GM12873 (cell line): ENCODE measurements around the gene IKZF3.

Source experiments
- TF ChIP-seq, protein P1 (sequence below): IDR thresholded peaks from 2 replicates; pipeline ENCODE4 v1.5.1; 2012; ENCODE audit warnings: low read depth, mild to moderate bottlenecking, moderate library complexity, low read length, control low read depth; ENCODE audit not compliant: insufficient read depth; ENCODE audit errors: missing control alignments

The IKZF3 gene

DNA sequence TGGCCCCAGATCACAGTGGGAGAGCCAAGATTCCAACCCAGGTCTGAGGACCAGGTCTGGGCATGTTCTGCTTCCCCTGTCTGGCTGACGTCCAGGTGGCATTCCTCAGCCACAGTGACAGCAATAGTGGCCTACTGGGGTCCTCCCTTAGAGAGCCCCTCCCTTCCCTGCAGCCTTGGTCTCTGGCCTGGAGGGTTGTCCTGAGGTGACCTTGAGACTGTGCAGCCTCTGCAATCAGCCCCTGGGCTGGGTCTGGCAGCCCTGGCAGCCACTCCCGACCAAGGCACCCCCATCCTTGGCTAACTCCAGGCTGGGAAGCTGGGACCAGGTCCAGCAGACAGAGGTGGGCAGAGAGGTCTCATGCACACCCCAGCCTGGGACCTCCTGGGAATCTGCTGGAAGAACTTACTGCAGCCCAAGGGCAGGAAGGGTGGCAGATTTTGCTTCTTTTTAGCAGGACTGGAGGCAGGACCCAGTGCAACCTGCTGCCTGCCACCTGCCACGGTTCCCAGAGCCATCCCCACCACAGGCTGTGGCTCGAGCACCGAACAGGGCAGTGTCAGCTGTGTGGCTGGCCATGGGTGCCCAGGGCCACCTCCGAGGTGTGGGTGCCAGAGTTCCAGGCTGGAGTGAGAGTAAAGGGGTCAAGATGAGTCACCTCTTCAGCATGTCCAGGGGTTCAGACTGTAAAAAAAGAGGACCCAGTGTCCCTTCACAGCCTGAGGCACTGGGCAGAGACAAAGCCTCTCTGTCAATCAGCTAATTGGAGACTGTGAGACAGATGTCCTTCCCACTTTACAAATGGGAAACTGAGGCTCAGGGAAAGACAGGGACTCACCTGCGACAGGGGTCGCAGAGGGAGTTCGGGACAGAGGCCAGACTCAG, 113.7 kb downstream of the IKZF3 start:
- TF ChIP-seq, protein P1, sequence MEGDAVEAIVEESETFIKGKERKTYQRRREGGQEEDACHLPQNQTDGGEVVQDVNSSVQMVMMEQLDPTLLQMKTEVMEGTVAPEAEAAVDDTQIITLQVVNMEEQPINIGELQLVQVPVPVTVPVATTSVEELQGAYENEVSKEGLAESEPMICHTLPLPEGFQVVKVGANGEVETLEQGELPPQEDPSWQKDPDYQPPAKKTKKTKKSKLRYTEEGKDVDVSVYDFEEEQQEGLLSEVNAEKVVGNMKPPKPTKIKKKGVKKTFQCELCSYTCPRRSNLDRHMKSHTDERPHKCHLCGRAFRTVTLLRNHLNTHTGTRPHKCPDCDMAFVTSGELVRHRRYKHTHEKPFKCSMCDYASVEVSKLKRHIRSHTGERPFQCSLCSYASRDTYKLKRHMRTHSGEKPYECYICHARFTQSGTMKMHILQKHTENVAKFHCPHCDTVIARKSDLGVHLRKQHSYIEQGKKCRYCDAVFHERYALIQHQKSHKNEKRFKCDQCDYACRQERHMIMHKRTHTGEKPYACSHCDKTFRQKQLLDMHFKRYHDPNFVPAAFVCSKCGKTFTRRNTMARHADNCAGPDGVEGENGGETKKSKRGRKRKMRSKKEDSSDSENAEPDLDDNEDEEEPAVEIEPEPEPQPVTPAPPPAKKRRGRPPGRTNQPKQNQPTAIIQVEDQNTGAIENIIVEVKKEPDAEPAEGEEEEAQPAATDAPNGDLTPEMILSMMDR: no peak

DNA sequence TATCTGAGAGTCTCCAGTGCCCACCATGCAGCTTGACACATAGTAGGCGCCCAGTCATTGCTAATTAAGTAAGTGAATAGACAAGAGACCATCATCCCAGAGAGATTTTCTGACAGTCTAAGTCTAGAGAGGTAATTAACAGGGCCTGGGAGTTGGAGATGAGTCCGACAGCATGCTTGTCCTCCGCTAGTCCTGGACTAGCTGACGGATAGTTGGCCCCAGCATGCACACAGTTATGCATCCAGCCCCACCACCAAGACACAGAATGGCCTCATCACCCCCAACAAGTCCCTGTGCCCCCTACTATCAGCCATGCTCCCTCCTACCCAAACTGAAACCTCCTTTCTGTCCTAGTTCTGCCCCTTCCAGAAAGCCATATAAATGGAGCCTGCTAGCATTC, 116.4 kb downstream of the IKZF3 start:
- TF ChIP-seq, protein P1: no peak

DNA sequence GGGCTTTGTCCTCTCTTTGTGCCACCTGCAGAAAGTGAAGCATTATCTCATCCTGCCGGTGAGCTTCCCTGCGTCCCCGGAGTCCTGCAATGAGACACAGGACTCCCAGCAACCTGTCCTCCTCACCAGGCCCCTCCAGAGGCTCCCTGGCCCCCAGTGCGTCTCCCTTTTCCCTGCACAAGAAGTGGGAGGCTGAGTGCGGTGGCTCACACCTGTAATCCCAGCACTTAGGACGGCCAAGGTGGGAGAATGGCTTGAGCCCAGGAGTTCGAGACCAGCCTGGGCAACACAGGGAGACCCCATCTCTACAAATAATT, 118.0 kb downstream of the IKZF3 start:
- TF ChIP-seq, protein P1: no peak

DNA sequence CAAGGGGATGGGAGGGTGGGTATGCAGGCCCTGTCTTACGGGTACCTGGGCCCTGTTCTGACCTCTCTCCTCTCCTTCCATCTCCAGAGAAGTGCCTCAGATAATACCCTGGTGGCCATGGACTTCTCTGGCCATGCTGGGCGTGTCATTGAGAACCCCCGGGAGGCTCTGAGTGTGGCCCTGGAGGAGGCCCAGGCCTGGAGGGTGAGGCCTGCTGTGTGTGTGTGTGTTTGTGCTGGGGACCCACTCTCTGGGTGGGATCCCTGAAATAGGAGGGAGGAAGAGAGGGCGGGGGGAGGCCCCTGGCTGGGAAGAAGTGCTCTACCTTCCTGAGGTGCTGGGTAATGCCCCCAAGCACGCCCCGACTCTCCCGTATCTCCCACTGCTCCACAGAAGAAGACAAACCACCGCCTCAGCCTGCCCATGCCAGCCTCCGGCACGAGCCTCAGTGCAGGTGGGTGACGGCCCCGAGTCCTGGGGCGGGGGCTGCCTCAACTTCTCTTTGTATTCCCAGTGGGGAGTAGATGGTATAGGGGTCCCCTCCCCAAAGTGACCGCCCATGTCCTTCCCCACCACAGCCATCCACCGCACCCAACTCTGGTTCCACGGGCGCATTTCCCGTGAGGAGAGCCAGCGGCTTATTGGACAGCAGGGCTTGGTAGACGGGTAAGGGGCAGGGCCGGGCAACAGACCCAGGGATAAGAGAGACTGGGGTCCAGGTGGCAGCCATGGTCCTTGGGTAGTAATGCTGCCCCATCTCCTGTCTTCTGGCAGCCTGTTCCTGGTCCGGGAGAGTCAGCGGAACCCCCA, 118.6 kb downstream of the IKZF3 start:
- TF ChIP-seq, protein P1: no peak

DNA sequence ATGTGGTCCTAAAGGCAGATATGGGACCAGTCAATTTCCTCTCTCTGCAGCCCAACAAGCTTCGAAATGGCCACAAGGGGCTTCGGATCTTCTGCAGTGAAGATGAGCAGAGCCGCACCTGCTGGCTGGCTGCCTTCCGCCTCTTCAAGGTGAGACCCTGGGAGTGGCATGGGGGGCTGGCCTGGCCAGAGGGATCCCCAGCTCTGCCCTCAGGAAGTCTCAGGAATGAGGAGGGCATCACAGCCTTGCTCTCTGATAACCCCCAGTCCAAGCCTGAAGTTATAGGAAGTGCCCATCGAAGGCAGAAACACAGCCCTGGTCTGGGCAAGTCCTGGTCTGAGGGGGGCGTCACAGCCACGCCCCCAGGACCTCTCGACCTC, 119.3 kb downstream of the IKZF3 start:
- TF ChIP-seq, protein P1: no peak

DNA sequence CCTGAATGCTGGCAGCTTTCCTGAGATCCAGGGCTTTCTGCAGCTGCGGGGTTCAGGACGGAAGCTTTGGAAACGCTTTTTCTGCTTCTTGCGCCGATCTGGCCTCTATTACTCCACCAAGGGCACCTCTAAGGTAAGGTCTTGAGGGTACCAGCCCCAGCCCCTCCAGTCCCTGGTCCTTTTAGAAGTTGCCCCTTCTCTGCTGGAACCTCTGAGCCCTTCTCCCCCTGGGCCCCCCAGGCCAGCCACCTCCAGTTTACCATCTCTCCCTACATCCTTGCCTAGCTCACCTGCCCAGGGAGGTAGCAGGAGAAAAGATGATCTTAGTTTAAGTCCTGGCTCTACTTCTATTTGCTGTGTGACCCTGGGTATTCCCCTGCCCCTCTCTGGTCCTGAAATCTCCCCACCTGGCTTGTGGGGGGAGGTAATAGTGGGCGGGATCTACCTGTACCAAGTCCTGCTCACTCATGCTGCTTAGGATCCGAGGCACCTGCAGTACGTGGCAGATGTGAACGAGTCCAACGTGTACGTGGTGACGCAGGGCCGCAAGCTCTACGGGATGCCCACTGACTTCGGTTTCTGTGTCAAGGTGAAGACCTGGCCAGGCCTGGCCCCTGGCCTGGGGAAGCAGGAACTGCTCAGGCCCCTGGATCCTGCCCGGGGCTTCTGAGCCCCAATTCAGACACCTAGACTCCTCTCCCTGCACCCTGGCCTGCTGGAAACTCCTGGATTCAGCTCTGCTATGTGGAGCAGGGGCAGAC, 119.9 kb downstream of the IKZF3 start:
- TF ChIP-seq, protein P1: no peak

DNA sequence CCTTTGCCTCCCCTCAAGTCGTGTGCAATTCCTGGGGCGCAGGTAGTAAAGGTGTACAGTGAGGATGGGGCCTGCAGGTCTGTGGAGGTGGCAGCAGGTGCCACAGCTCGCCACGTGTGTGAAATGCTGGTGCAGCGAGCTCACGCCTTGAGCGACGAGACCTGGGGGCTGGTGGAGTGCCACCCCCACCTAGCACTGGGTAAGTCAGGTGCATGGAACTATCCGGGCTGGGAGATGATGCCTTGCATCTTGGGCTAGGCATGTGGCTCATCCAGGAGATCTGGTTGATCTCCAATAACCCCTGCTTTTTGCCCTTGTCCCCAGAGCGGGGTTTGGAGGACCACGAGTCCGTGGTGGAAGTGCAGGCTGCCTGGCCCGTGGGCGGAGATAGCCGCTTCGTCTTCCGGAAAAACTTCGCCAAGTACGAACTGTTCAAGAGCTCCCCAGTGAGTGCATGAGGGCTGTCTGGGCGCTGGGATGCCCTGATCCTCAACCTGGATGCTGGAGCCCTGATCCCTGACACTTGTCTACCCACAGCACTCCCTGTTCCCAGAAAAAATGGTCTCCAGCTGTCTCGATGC, 121.2 kb downstream of the IKZF3 start:
- TF ChIP-seq, protein P1: no peak
